ENCODE measurements around the gene HMCN2.

DNA sequence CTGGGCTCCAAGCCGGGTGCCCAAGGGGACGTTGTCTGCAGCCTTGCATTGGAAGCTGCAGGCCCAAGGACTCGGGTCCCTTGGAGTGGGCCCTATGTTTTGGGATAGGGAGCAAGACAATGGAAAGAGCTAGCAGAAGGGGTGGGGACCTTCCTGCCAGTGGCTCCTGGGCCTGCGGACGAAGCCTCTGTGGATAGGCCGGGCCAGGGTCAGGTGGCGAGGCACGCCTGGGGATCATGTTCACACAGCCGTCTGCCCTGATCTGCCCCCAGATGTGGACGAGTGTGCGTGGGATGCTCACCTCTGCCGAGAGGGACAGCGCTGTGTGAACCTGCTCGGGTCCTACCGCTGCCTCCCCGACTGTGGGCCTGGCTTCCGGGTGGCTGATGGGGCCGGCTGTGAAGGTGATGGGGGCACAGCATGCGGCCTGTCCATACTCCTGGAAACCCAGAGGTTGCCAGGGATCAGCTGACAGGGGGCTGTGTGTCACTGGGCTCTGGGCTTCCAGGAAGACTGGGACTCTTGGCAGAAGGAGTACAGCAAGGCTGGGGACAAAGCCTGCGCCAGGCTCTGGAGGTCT lies 162.6 kb downstream of the HMCN2 start:
- TF ChIP-seq POLR2A (IDR thresholded peaks at IDR 0.05; ENCODE audit: low read length) (no peak), GATA1 (IDR thresholded peaks at IDR 0.05; ENCODE audit: low read depth, low read length) (no peak)

Measured in erythroblast (primary cell).